NT2/D1 (cell line): ENCODE results near the gene GPR32.
"Not testable (repeated sequence)": the region's sequence is repeated elsewhere in the genome, so short reads cannot be mapped to it uniquely, and the experiment has no call there.

Experiments used
- SUZ12 ChIP-seq: IDR thresholded peaks from 2 replicates; pipeline ENCODE4 v1.6.1; 2011; ENCODE audit not compliant: insufficient read length, insufficient read depth; ENCODE audit errors: extremely low read depth
- YY1 ChIP-seq: IDR thresholded peaks from 2 replicates; pipeline ENCODE4 v1.6.1; 2011; ENCODE audit not compliant: insufficient read length, insufficient read depth

DNA sequence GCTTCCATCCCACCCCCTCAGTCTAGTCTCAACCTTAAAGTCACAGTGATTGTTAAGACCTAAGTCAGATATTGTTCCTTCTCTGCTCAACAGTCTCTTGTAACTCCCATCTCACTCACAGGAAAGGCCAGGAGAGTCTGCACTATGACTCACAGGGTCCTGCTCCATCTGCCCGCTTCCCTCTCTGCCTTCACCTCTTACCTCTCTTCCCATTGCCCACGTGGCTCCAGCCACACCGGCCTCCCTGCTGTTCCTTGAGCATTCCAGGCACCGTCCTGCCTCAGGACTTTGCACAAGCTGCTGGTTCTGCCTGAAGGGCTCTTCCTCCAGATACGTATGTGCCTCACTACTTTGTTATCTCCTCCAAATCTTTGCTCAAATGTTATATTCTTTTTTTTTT lies 3.0 kb upstream of the GPR32 start:
- TF ChIP-seq YY1, SUZ12: not testable (repeated sequence)
